ENCODE data around the gene ERRFI1.
"Not testable (repeated sequence)": the region's sequence is repeated elsewhere in the genome, so short reads cannot be mapped to it uniquely, and the experiment has no call there.

The ERRFI1 gene, protein sequence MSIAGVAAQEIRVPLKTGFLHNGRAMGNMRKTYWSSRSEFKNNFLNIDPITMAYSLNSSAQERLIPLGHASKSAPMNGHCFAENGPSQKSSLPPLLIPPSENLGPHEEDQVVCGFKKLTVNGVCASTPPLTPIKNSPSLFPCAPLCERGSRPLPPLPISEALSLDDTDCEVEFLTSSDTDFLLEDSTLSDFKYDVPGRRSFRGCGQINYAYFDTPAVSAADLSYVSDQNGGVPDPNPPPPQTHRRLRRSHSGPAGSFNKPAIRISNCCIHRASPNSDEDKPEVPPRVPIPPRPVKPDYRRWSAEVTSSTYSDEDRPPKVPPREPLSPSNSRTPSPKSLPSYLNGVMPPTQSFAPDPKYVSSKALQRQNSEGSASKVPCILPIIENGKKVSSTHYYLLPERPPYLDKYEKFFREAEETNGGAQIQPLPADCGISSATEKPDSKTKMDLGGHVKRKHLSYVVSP

GRCh38 chr1:8026153-8026975, at the start of gene ERRFI1:
TSS of gene ERRFI1 (minus strand) at chr1:8026309. CDS start at chr1:8015619, 10,690 bp downstream.
- peak; percentile 17 for DNase-seq (ENCODE audit: low read depth, low spot score)

DNA sequence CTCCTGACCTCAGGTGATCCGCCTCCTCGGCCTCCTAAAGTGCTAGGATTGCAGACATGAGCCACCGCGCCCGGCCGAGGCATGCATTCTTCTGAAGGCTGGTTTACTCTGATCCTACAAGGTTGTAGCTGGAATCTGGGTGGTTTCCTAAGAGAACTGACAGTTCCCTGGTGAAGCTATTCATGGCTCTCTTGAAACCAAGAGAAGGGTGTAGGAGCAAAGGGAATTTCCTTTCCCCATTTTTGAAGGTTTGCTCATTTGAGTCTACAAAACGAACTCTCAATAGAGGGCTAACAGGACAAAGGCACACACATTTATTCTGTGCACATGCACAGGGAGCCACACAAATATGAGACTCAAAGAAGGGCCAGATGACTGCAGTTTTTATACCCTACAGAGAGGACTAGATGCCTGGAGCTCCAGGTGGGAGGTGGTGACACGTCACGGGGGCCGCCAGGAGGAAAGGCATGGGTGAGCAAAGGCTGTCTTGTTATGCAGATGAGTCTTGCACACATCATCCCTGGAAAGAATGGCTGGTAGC, 49.5 kb upstream of the ERRFI1 start:
- no peak for DNase-seq (ENCODE audit: low read depth, low spot score)

DNA sequence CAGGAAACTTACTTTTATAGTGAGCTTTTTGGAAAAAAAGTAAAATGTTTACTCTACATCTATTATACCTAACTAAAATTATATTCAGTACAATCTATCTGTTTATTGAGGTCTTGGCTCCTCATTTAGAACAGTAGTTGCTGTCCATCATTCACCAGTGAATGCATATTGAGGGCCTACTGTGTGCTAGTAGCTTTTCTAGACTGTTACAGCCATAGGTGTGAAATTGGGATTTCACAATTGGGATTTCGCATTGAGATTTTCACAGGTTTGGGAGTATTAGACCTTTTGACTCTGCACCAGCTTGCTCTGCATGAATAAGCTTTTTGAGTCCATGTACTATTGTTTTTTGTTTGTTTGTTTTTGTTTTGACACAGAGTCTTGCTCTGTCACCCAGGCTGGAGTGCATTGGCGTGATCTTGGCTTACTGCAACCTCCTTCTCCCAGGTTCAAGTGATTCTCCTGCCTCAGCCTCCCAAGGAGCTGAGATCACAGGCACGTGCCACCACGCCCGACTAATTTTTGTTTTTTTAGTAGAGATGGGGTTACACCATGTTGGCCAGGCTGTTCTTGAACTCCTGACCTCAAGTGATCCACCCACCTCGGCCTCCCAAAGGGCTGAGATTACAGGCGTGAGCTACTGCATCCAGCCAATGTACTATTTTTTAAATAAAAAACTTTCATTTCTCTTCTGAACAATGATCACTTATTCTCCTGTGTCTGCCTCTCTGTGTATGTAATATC, 47.2 kb upstream of the ERRFI1 start:
- DNase-seq (ENCODE audit: low read depth, low spot score) = no peak

DNA sequence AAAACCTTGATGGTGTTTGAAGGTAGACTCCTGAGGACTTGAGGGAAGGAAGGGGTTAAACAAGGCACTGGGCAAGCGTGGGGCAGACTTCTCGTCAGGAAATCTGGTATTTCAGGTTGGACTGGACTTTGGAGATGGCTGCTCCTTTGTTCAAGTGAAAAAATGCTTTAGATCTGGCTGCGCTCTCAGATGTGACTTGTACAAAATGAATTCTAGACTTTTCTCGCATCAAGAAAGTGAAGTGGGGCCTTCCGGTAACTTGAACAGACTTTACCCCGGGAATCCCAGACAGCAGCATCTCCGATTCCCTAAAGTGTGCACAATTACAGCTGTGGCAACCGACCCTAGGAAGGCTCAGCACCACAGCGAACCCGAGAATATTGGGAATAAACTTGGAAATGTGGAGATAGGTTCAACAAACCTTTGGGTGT, 44.3 kb upstream of the ERRFI1 start:
- DNase-seq (ENCODE audit: low read depth, low spot score) = no peak

GRCh38 chr1:8069614-8070320, 43.7 kb upstream of the ERRFI1 start:
- DNase-seq (ENCODE audit: low read depth, low spot score) = not testable (repeated sequence)

GRCh38 chr1:8065369-8065768, 39.3 kb upstream of the ERRFI1 start:
- no peak for DNase-seq (ENCODE audit: low read depth, low spot score)

DNA sequence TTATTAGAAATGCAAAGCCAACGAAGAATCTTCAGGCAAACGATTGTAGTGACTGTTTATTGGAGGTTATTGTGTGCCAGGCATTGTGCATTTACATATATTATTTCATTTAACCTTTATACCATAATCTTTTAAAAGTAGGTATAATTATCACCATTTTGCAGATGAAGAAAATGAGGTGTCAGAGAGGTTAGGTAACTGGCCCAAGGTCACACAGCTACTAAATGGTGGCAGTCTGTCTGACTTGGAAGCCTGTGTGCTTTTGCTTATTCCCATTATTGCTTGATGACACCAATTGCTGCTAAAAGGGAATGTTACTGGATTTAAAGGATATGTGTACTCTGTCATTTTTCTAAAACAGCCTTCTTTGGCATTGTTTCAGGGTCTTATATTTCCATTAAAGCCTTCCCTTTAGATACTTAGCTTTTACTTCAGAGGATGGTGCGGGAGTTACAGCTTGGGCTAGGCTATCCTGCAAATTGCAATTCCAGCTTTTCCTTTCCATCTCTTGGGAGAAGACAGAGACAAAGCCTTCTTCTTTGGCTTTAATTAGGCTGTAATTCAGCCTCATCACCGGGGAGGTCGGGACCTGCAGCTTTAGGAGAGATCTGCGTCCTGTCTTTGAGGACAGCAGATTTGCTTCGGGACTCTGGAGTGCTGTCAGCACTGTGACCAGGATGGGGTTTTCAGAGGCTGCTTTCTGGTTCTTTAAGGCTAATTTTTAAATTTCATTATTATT, 37.4 kb upstream of the ERRFI1 start:
- DNase-seq (ENCODE audit: low read depth, low spot score) = no peak

- DNase-seq (ENCODE audit: low read depth, low spot score) = no peak
Observed at GRCh38 chr1:8062861-8063260, 36.8 kb upstream of the ERRFI1 start.

DNA sequence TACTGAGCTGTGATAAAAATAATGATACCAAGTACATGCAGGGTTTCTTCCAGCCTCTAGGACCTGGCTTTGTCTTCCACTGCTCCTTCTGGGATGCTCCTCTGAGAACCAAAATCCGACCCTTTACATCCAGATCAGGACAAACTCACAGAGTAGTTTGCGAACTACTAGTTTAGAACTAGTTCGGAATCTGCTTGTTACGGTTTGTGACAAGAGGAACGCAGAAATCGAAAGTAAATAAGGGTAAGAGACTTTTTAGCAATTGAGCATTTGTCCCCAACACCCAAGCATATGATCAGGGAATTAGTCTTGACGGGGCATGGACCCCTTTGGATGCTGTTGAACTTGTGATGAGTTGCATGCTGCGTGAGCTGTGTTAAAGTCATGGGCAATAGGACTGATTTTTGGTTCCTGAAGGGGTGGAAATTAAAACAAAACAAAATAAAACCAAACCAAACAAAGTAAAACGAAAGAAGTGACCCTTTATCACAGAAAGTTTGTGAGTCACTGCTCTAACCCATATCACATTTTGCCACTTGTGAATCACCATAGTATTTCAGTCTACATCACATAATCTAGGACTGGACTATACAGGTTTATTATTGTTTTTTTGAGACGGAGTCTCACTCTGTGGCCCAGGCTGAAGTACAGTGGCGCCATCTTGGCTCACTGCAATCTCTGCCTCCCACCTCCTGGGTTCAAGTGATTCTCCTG, 35.7 kb upstream of the ERRFI1 start:
- DNase-seq (ENCODE audit: low read depth, low spot score) = no peak

DNA sequence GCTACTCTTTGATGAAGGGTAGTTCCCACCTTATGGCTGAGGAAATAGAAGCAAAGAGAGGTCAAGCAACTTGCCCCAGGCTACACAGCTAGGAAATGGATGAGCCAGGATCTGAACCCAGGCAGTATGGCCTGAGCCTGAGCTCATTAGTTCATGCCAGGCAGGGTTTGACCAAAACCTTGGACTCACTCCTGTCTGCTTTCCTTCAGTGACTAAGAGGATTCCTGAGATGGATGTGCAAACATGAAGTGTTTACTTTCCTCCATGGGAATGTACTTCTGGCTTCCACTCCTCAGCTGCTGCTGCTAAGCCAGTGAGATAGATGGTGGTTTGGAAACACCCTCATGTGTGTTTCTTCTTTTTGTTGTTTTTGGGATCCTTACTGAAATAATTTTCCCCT, 35.1 kb upstream of the ERRFI1 start:
- no peak for DNase-seq (ENCODE audit: low read depth, low spot score)

- no peak for DNase-seq (ENCODE audit: low read depth, low spot score)
Observed at GRCh38 chr1:8059161-8059622, 33.1 kb upstream of the ERRFI1 start.

DNA sequence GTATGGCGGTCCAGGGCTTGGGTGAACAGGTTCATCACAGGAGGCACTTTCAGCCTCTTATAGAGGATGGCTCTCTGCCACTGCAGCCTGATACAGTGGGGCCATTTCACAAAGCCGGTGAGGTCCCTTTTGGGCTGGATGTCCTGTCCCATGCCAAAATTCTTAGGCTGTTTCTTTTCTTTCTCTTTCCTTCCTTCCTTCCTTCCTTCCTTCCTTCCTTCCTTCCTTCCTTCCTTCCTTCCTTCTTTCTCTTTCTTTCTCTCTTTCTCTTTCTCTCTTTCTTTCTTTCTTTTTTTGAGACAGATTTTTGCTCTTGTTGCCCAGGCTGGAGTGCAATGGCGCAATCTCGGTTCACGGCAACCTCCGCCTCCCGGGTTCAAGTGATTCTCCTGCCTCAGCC, 31.7 kb upstream of the ERRFI1 start:
- DNase-seq (ENCODE audit: low read depth, low spot score) = not testable (repeated sequence)

- DNase-seq (ENCODE audit: low read depth, low spot score) = no peak
Observed at GRCh38 chr1:8055973-8056372, 29.9 kb upstream of the ERRFI1 start.

DNA sequence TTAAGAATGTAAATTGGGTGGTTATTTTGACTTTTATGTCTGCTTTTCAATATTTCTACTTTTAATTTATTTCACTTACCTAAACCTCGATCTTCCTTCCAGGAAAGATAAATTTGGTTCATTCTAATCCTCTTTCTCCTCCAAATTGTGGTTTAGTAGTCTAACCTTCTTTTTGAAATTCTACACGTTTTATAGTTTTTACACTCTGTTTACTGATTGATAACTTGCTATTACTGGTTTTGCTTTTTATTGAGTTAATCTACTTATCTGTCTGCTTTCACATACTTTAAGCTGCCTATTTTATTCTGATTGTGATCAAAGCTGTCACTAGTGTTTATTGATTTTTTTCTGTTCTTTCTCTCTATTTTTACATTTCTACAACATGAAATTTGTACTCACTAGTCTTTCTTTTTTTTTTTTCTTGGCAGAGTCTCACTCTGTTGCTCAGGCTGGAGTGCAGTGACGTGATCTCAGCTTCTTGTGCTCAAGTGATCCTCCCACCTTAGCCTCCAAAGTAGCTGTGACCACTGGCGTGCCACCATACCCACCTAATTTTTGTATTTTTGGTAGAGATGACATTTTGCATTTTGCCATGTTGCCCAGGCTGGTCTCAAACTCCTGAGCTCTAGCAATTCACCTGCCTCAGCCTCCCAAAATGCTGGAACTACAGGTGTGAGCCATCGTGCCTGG, 27.9 kb upstream of the ERRFI1 start:
- DNase-seq (ENCODE audit: low read depth, low spot score) = no peak

- no peak for DNase-seq (ENCODE audit: low read depth, low spot score)
Observed at GRCh38 chr1:8051650-8052049, 25.5 kb upstream of the ERRFI1 start.

DNA sequence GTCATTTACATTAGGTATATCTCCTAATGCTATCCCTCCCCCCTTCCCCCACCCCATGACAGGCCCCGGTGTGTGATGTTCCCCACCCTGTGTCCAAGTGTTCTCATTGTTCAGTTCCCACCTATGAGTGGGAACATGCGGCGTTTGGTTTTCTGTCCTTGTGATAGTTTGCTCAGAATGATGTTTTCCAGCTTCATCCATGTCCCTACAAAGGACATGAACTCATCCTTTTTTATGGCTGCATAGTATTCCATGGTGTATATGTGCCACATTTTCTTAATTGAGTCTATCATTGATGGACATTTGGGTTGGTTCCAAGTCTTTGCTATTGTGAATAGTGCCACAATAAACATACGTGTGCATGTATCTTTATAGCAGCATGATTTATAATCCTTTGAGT, 23.1 kb upstream of the ERRFI1 start:
- not testable (repeated sequence) for DNase-seq (ENCODE audit: low read depth, low spot score)

- no peak for DNase-seq (ENCODE audit: low read depth, low spot score)
Observed at GRCh38 chr1:8047686-8048445, 21.8 kb upstream of the ERRFI1 start.

GRCh38 chr1:8047112-8047511, 21.0 kb upstream of the ERRFI1 start:
- DNase-seq (ENCODE audit: low read depth, low spot score) = no peak

Data from iPS DF 19.7 (cell line).